Measurements from ENCODE around the gene PATJ. TPM values are rescaled to one million over a fixed set of nuclear protein-coding genes. Genes with fewer than 3 reads are reported as not detected.

The PATJ gene
- total RNA-seq, 2 experiments from 2014 or later = 13.9 to 16.0 TPM

GRCh38 chr1:61968869-61969268 lies 226.6 kb downstream of the PATJ start:
- intact Hi-C loops (cut with micrococcal nuclease) = no loop called here
- Mint-ChIP-seq H3K27me3 (no peaks in the 10 kb centered on the region), H3K36me3 (peaks cover 12% of the 10 kb centered on the region), H3K9me3 (peaks cover 4% of the 10 kb centered on the region), H3K27ac (no peak overlapping the region), H3K4me1 (ENCODE audit: low read depth) (no peaks in the 10 kb centered on the region), H3K4me3 (no peak overlapping the region)
- POLR2A ChIA-PET = no interaction called here
- no peak for DNase-seq
- CTCF ChIA-PET = no interaction called here

GRCh38 chr1:61973100-61973837 lies 231.0 kb downstream of the PATJ start:
- no peaks in the 10 kb centered on the region for H3K27me3 Mint-ChIP-seq
- no peak overlapping the region for H3K27ac Mint-ChIP-seq
- POLR2A ChIA-PET = no interaction called here
- intact Hi-C loops (cut with micrococcal nuclease) = no loop called here
- H3K4me1 Mint-ChIP-seq (ENCODE audit: low read depth) = no peaks in the 10 kb centered on the region
- H3K9me3 Mint-ChIP-seq = peaks cover 4% of the 10 kb centered on the region
- no peak overlapping the region for H3K4me3 Mint-ChIP-seq
- no peak for DNase-seq
- peaks cover 5% of the 10 kb centered on the region for H3K36me3 Mint-ChIP-seq
- CTCF ChIA-PET = interaction anchor here (0.8 kb wide), 1 partner anchor 22 kb away, joined by 4 read pairs; no protein-coding TSS in a partner anchor

DNA sequence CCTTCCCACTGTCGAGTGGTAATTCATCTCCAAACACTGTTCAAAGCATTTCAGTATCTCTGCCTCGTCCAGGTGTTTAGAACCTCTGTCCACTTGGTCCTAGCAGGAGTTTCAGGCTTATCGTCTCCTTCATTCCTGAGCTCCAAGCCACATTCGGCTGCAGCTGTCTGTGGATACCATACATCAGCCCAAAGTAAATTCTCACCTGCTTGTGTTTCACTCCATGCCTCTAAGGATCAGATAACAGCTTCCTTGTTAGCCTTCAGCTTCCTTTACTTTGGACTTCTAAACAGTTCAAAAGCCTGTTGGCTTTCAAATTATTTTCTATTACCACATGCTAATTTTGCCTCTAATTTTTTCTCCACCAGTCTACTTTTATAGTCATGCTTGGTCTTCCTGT lies 233.4 kb downstream of the PATJ start:
- no peak overlapping the region for H3K4me3 Mint-ChIP-seq
- intact Hi-C loops (cut with micrococcal nuclease) = no loop called here
- H3K4me1 Mint-ChIP-seq (ENCODE audit: low read depth) = peaks cover 1% of the 10 kb centered on the region
- no peak for DNase-seq
- no peaks in the 10 kb centered on the region for H3K36me3 Mint-ChIP-seq
- ChIA-PET POLR2A (no interaction called here), CTCF (no interaction called here)
- no peaks in the 10 kb centered on the region for H3K27me3 Mint-ChIP-seq
- no peak overlapping the region for H3K27ac Mint-ChIP-seq
- no peaks in the 10 kb centered on the region for H3K9me3 Mint-ChIP-seq

GRCh38 chr1:61976566-61976965 lies 234.3 kb downstream of the PATJ start:
- H3K27ac Mint-ChIP-seq = no peak overlapping the region
- no peaks in the 10 kb centered on the region for H3K36me3 Mint-ChIP-seq
- POLR2A ChIA-PET = no interaction called here
- no peak overlapping the region for H3K4me3 Mint-ChIP-seq
- DNase-seq = no peak
- H3K9me3 Mint-ChIP-seq = no peaks in the 10 kb centered on the region
- intact Hi-C loops (cut with micrococcal nuclease) = no loop called here
- CTCF ChIA-PET = no interaction called here
- H3K27me3 Mint-ChIP-seq = no peaks in the 10 kb centered on the region
- peaks cover 1% of the 10 kb centered on the region for H3K4me1 Mint-ChIP-seq (ENCODE audit: low read depth)

GRCh38 chr1:61978796-61979195 lies 236.5 kb downstream of the PATJ start:
- intact Hi-C loops (cut with micrococcal nuclease) = no loop called here
- Mint-ChIP-seq H3K4me3 (no peak overlapping the region), H3K9me3 (no peaks in the 10 kb centered on the region), H3K4me1 (ENCODE audit: low read depth) (peaks cover 1% of the 10 kb centered on the region), H3K27ac (no peak overlapping the region), H3K36me3 (no peaks in the 10 kb centered on the region), H3K27me3 (no peaks in the 10 kb centered on the region)
- ChIA-PET CTCF (no interaction called here), POLR2A (no interaction called here)
- no peak for DNase-seq

DNA sequence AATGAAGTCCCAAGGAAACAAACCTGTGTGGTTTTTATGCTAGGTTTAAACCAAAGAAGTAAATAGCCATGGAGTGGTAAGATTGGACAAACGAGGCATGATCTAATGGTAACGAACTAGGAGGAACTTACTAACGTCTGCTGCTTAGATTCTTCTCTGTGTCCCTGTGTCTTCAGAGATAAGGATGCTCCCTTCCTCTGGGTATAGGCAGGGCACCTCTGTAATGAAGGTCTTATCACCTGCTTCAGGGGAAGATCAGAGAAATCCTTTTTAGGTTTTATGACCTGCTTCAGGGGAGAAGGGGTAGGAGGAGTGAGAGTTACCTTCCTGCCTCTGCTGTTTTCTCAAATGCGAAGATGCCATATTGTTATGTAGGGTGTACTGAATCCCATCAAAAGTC lies 237.4 kb downstream of the PATJ start:
- ChIA-PET CTCF (no interaction called here), POLR2A (no interaction called here)
- intact Hi-C loops (cut with micrococcal nuclease) = no loop called here
- no peaks in the 10 kb centered on the region for H3K36me3 Mint-ChIP-seq
- H3K4me3 Mint-ChIP-seq = no peak overlapping the region
- H3K4me1 Mint-ChIP-seq (ENCODE audit: low read depth) = peaks cover 1% of the 10 kb centered on the region
- H3K27ac Mint-ChIP-seq = no peak overlapping the region
- H3K27me3 Mint-ChIP-seq = no peaks in the 10 kb centered on the region
- DNase-seq = no peak
- no peaks in the 10 kb centered on the region for H3K9me3 Mint-ChIP-seq

DNA sequence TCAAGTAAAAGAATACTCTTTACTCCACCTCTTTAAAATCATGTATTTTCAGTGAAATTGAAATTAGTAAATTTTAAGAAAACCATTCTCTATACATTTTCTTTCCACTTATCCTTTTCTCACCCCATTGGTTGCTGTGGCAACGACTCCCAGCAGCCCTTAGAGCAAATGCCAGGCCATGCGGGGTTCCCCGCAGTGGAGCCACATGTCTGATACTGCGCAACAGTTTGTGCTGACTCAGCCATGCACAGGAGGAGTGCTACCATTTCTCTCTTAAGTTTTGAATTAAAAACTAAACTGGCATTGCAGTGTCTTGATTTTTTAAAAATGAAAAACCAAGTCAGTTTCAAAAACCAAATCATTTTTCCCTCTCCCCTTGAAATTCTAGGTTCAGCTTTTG lies 238.3 kb downstream of the PATJ start:
- ChIA-PET CTCF (no interaction called here), POLR2A (no interaction called here)
- Mint-ChIP-seq H3K27ac (no peak overlapping the region), H3K27me3 (no peaks in the 10 kb centered on the region), H3K4me1 (ENCODE audit: low read depth) (peaks cover 1% of the 10 kb centered on the region), H3K4me3 (no peak overlapping the region), H3K9me3 (no peaks in the 10 kb centered on the region), H3K36me3 (no peaks in the 10 kb centered on the region)
- peak; percentile 35 for DNase-seq
- intact Hi-C loops (cut with micrococcal nuclease) = no loop called here

DNA sequence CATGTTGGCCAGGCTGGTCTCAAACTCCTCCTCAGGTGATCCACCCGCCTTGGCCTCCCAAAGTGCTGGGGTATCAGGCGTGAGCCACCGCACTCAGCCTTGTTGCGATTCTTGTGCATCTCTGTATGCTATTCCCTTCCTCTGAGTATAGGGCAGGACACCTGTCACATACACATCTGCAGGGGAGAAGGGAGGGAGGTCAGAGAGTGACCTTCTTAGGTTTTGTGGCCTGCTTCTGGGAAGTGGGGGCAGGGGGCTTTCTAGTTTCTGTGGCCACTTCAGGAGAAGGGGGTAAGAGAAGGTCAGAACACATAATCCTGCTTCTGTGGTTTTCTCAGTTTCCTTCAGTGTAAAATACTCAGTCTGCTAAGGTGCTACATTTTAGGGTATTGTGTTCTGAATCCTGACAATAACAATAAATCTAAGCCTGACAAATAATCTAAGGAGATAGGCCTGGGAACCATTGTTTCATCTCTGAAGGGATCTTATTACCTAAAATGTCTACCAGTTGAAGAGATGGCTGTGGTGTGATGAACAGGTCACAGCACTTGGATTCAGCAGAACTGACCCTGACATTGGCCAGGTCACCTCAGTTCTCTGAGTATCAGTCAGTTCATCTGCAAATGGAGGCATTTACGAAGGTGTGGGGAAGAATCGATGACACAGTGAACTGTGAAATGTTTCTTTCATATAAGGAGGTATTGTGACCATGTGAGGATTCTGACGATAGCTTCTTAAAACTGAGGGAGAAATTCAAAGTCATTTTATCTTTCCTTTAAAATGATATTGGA lies 239.8 kb downstream of the PATJ start:
- no peak overlapping the region for H3K4me3 Mint-ChIP-seq
- H3K27me3 Mint-ChIP-seq = no peaks in the 10 kb centered on the region
- POLR2A ChIA-PET = no interaction called here
- H3K27ac Mint-ChIP-seq = no peak overlapping the region
- peaks cover 1% of the 10 kb centered on the region for H3K4me1 Mint-ChIP-seq (ENCODE audit: low read depth)
- intact Hi-C loops (cut with micrococcal nuclease) = no loop called here
- H3K9me3 Mint-ChIP-seq = no peaks in the 10 kb centered on the region
- no peak for DNase-seq
- CTCF ChIA-PET = no interaction called here
- H3K36me3 Mint-ChIP-seq = no peaks in the 10 kb centered on the region

GRCh38 chr1:61983236-61983635 lies 241.0 kb downstream of the PATJ start:
- no peak for DNase-seq
- Mint-ChIP-seq H3K4me1 (ENCODE audit: low read depth) (peaks cover 1% of the 10 kb centered on the region), H3K36me3 (no peaks in the 10 kb centered on the region), H3K4me3 (no peak overlapping the region), H3K27ac (no peak overlapping the region), H3K27me3 (no peaks in the 10 kb centered on the region), H3K9me3 (no peaks in the 10 kb centered on the region)
- intact Hi-C loops (cut with micrococcal nuclease) = no loop called here
- CTCF ChIA-PET = no interaction called here
- POLR2A ChIA-PET = interaction anchor here (0.8 kb wide), 1 partner anchor 129 kb away, joined by 3 read pairs; no protein-coding TSS in a partner anchor

- Mint-ChIP-seq H3K27me3 (no peaks in the 10 kb centered on the region), H3K36me3 (peaks cover 19% of the 10 kb centered on the region), H3K4me3 (no peak overlapping the region), H3K9me3 (no peaks in the 10 kb centered on the region), H3K27ac (no peak overlapping the region), H3K4me1 (ENCODE audit: low read depth) (no peaks in the 10 kb centered on the region)
- CTCF ChIA-PET = no interaction called here
- POLR2A ChIA-PET = no interaction called here
- intact Hi-C loops (cut with micrococcal nuclease) = no loop called here
- no peak for DNase-seq
Measured at GRCh38 chr1:61992257-61992656, 250.0 kb downstream of the PATJ start.

GRCh38 chr1:61993331-61993961 lies 251.2 kb downstream of the PATJ start:
- Mint-ChIP-seq H3K27ac (no peak overlapping the region), H3K4me3 (no peak overlapping the region), H3K4me1 (ENCODE audit: low read depth) (no peaks in the 10 kb centered on the region), H3K27me3 (no peaks in the 10 kb centered on the region), H3K9me3 (no peaks in the 10 kb centered on the region), H3K36me3 (peaks cover 19% of the 10 kb centered on the region)
- CTCF ChIA-PET = interaction anchor here (0.6 kb wide), 1 partner anchor 22 kb away, joined by 3 read pairs; no protein-coding TSS in a partner anchor
- intact Hi-C loops (cut with micrococcal nuclease) = no loop called here
- DNase-seq = no peak
- POLR2A ChIA-PET = no interaction called here

GRCh38 chr1:61995641-61996040 lies 253.4 kb downstream of the PATJ start:
- intact Hi-C loops (cut with micrococcal nuclease) = no loop called here
- POLR2A ChIA-PET = no interaction called here
- CTCF ChIA-PET = no interaction called here
- Mint-ChIP-seq H3K27me3 (no peaks in the 10 kb centered on the region), H3K27ac (no peak overlapping the region), H3K9me3 (peaks cover 10% of the 10 kb centered on the region), H3K36me3 (peaks cover 22% of the 10 kb centered on the region), H3K4me1 (ENCODE audit: low read depth) (no peaks in the 10 kb centered on the region), H3K4me3 (no peak overlapping the region)
- DNase-seq = no peak

Measured in activated CD4-positive, alpha-beta memory T cell treated with anti-CD3 and anti-CD28 coated beads for 36 hours (primary cell).